ENCODE measurements around the gene DCLK2.

The DCLK2 gene

DNA sequence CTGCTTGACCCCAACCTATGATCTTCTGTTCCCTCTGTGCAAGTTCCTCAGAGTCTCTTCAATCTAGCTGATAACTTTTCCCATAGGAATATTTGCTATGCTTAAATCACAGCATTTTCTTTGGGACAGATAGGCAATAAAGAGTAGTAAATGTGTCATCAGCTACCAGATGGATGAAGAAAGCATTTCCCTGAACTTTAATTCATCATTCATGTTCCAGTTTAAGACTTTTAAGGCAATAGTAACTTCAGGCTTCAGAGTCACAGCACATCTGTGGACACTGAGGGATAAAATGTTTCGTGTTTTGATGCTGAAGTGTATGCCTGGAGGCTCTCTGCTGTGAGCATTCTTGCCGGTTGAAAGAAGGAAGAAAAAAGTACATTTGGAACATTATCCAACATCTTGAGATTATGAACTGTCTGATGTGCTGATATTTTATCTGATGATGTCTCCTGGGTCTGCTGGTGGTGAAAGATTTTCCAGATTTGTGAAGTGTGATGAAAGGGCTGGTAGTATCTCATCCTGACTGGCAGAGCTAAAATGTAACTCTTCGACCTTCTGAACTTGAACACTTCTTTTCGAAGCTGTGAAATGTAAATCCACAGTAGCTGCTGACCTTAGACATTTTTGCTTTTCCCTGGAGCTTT, 133.7 kb downstream of the DCLK2 start:
- no peak overlapping the region for H3K4me3 Mint-ChIP-seq
- no peaks in the 10 kb centered on the region for H3K9me3 Mint-ChIP-seq
- H3K27ac Mint-ChIP-seq = no peak overlapping the region
- H3K27me3 Mint-ChIP-seq = peaks cover 7% of the 10 kb centered on the region
- H3K36me3 Mint-ChIP-seq (ENCODE audit: low read depth) = no peaks in the 10 kb centered on the region
- H3K4me1 Mint-ChIP-seq (ENCODE audit: low read depth) = no peaks in the 10 kb centered on the region

DNA sequence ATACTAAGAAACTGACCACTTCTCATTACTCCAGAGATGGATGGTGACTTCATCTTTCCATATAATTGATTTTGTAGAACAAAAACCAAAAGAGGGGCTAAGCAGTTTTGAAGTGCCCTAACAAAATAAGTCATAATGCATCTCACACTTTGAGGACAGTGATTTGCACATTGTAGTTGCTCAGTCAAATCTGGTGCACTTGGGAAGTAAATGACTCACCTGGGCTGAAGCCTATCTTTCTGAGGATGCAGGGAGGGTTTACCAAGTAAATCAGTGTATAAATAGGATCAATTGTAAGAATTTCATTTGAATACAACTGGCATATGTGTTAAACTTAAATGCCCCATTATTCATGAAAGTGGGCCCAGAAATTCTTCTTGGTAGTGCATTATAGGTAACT, 134.2 kb downstream of the DCLK2 start:
- no peak overlapping the region for H3K4me3 Mint-ChIP-seq
- peaks cover 7% of the 10 kb centered on the region for H3K27me3 Mint-ChIP-seq
- no peaks in the 10 kb centered on the region for H3K36me3 Mint-ChIP-seq (ENCODE audit: low read depth)
- no peaks in the 10 kb centered on the region for H3K9me3 Mint-ChIP-seq
- no peaks in the 10 kb centered on the region for H3K4me1 Mint-ChIP-seq (ENCODE audit: low read depth)
- no peak overlapping the region for H3K27ac Mint-ChIP-seq

DNA sequence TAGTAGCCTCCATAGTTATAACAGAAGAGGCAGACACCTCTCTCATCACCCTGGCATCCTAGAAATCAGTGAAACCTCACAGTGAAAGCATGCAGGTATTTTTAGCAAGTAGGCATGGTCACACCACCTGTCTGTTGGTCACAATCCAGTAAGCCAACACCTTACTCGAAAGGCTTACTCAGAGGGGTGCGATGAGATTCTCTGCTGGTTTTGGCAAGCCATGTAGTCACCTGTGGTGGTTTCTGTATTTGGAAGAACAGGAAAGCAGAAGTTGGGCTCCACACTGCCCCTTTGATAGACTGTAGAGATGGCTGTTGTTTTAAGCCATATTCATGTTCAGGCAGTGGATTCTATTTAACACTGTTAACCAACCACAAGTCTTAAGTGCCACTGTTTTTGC, 134.7 kb downstream of the DCLK2 start:
- Mint-ChIP-seq H3K4me1 (ENCODE audit: low read depth) (no peaks in the 10 kb centered on the region), H3K27me3 (peaks cover 7% of the 10 kb centered on the region), H3K36me3 (ENCODE audit: low read depth) (no peaks in the 10 kb centered on the region), H3K4me3 (no peak overlapping the region), H3K27ac (no peak overlapping the region), H3K9me3 (no peaks in the 10 kb centered on the region)

DNA sequence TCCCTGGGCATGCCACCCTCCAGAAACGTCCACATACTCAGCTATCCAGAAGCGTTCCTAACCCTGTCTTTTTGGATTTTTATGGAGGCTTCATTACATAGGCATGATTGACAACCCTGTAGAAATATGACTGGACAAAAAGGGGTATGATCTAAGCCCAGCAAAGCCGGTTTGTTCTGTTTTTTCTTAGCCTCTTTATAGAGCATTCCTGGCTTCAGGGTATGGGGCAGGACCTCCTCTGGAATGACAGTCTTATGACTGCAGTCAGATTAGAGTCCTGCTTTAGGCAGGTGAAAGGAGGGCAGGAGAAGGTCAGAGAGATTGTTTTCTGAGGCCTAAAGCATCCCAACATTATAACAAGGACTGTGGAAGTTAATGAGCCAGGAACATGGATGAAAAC, 137.4 kb downstream of the DCLK2 start:
- no peak overlapping the region for H3K4me3 Mint-ChIP-seq
- no peak overlapping the region for H3K27ac Mint-ChIP-seq
- no peaks in the 10 kb centered on the region for H3K9me3 Mint-ChIP-seq
- H3K27me3 Mint-ChIP-seq = peaks cover 7% of the 10 kb centered on the region
- H3K4me1 Mint-ChIP-seq (ENCODE audit: low read depth) = no peaks in the 10 kb centered on the region
- H3K36me3 Mint-ChIP-seq (ENCODE audit: low read depth) = no peaks in the 10 kb centered on the region

DNA sequence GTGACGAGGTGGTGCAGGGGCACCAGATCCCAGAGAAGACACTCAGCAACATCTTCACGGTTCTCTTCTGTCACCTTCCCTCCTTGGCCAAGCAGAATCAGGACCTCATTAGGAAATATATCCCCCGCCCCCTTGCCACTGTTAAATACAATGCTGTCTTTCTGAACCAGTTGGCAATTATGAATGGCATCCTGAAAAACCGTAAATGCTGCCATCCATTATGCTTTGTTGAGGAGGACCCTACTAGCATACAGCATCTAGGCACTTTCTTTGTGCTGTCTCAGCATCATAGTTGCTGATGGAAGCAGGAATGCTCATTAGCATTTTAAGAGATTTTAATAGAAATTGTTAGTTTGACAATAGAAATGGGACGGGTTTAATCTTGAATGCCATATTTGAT, 138.5 kb downstream of the DCLK2 start:
- Mint-ChIP-seq H3K4me1 (ENCODE audit: low read depth) (no peaks in the 10 kb centered on the region), H3K4me3 (no peak overlapping the region), H3K9me3 (no peaks in the 10 kb centered on the region), H3K36me3 (ENCODE audit: low read depth) (no peaks in the 10 kb centered on the region), H3K27me3 (peaks cover under 1% of the 10 kb centered on the region), H3K27ac (no peak overlapping the region)

DNA sequence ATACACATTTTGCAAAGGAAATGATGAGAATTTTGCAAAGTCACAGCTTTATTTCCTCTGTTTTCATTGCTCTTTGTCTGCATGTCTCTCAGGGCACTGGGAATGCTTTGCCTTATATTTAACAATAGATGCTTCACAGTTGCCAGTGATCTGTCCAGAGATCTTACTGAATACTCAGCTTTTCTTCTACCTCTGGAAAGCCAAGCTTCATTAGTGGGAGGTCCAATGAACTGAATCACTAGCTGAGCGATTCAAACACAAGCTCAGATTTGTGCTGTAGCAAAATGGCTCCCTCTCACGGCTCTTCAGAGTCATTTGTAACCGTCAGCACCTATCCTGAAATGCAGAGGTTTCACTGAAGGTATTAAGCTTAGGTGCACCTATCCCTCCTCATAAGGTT, 138.9 kb downstream of the DCLK2 start:
- H3K4me1 Mint-ChIP-seq (ENCODE audit: low read depth) = no peaks in the 10 kb centered on the region
- no peaks in the 10 kb centered on the region for H3K36me3 Mint-ChIP-seq (ENCODE audit: low read depth)
- H3K4me3 Mint-ChIP-seq = no peak overlapping the region
- H3K27me3 Mint-ChIP-seq = no peaks in the 10 kb centered on the region
- no peak overlapping the region for H3K27ac Mint-ChIP-seq
- H3K9me3 Mint-ChIP-seq = no peaks in the 10 kb centered on the region

DNA sequence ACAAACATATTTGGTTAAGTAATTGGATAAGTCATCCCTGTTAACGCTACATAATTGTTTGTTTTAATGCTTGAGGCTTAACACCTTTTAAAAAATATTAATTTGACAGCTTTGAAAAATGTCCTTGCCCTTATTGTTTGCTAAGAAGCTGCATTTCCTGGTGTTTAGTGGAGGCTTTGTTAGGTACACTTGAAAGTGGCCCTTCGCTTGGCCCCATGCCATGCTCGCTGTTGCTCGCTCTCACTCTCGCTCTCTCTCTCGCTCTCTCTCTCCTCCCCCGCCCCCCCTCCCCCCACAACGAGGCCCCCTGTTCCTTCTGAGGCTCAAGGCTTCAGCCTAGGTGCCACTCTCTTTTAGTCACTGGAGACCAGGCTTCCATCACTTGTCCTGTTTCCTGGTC, 139.6 kb downstream of the DCLK2 start:
- no peaks in the 10 kb centered on the region for H3K27me3 Mint-ChIP-seq
- no peak overlapping the region for H3K4me3 Mint-ChIP-seq
- H3K36me3 Mint-ChIP-seq (ENCODE audit: low read depth) = no peaks in the 10 kb centered on the region
- no peaks in the 10 kb centered on the region for H3K4me1 Mint-ChIP-seq (ENCODE audit: low read depth)
- H3K27ac Mint-ChIP-seq = no peak overlapping the region
- no peaks in the 10 kb centered on the region for H3K9me3 Mint-ChIP-seq

DNA sequence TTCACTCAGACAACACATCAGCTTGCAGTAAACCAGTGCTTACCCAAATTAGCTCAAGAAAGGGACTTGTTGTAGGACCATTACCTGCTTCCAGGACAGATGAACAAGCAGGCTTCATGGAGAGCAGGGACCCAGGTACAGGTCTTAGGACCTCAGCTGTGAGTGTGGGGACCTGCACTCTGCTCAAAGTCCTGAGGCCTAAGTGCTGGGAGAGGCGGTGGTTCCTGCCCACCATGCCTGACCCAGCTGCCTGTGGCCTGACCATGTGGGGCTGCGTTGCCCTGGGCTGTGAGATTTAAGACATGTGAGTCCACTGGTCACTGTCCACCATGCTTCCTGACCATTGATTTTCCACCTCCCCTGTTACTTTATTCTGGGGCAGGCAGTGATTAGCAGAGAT, 140.2 kb downstream of the DCLK2 start:
- no peak overlapping the region for H3K4me3 Mint-ChIP-seq
- H3K36me3 Mint-ChIP-seq (ENCODE audit: low read depth) = no peaks in the 10 kb centered on the region
- H3K4me1 Mint-ChIP-seq (ENCODE audit: low read depth) = no peaks in the 10 kb centered on the region
- H3K27ac Mint-ChIP-seq = no peak overlapping the region
- no peaks in the 10 kb centered on the region for H3K9me3 Mint-ChIP-seq
- H3K27me3 Mint-ChIP-seq = no peaks in the 10 kb centered on the region

DNA sequence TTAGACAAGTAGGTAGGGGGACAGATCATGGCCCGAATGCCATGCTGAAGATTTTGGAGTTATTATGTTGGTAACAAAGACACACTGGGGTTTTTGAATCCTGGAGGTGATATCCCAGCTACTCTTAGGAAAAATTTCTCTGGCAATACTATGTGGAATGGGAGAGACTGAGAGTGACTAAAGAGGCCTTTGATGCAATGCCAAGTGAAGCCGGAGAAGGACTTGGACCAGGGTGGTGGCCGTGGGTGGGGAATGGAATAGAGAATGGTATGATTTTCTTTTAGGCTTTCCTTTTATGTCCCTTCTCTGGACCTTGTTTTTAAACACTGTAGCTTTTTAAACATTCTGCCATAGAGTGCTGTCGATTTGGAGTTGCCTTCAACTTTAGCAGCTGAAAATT, 141.6 kb downstream of the DCLK2 start:
- Mint-ChIP-seq H3K4me3 (no peak overlapping the region), H3K36me3 (ENCODE audit: low read depth) (no peaks in the 10 kb centered on the region), H3K9me3 (no peaks in the 10 kb centered on the region), H3K4me1 (ENCODE audit: low read depth) (no peaks in the 10 kb centered on the region), H3K27me3 (no peaks in the 10 kb centered on the region), H3K27ac (no peak overlapping the region)

DNA sequence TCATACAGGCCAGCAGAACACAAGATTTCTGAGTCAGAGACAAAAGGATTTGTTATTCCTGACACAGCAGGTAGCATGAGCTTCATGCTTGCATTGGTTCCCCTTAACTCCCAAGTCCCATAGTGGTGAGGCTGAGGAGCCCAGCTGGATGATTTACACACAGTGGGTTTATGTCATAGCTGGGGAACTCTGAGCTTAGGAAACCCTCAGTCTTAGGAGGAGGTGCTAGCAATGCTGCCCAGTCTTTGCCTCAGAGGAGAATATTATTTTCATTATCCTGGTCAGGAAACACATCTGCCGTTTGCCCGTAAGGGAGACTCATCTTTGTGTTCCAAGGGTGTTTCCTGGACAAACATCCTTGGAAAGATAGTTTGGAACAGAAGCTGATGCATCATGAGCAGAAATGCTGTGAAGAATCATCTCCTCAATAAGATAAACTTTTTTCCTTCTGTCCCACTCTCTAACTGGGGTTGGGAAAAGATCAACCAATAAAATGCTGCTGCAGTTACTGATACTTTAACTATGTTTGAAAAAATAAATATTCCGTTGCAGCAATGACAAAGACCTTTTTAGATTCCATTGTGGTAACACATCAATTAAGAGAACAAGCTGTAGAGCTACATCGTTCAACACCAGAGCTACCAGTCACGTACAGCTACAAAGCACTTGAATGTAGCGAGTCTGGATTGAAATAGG, 146.8 kb downstream of the DCLK2 start:
- Mint-ChIP-seq H3K9me3 (no peaks in the 10 kb centered on the region), H3K27me3 (peaks cover 4% of the 10 kb centered on the region), H3K27ac (no peak overlapping the region), H3K36me3 (ENCODE audit: low read depth) (no peaks in the 10 kb centered on the region), H3K4me1 (ENCODE audit: low read depth) (no peaks in the 10 kb centered on the region), H3K4me3 (no peak overlapping the region)

DNA sequence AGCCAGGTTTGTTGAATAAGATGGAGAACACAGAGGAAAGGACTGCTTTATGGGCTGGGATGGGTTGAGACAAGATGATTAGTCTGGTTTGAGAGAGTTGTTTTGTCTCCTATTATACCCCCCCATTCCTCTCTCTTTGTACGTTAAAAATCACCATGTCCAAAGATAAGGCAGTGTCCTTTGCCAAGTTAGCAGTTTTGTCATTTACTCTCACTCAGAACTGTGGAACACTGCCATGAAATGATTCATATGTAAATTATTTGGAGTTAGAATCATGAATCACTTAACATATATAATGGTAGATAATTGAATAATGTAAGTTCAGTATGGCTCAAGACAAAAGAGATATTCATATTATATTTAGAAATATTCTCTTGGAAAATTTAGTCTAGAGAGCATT, 151.3 kb downstream of the DCLK2 start:
- no peaks in the 10 kb centered on the region for H3K4me1 Mint-ChIP-seq (ENCODE audit: low read depth)
- H3K27ac Mint-ChIP-seq = no peak overlapping the region
- H3K27me3 Mint-ChIP-seq = peaks cover 22% of the 10 kb centered on the region
- H3K9me3 Mint-ChIP-seq = no peaks in the 10 kb centered on the region
- H3K4me3 Mint-ChIP-seq = no peak overlapping the region
- H3K36me3 Mint-ChIP-seq (ENCODE audit: low read depth) = no peaks in the 10 kb centered on the region

DNA sequence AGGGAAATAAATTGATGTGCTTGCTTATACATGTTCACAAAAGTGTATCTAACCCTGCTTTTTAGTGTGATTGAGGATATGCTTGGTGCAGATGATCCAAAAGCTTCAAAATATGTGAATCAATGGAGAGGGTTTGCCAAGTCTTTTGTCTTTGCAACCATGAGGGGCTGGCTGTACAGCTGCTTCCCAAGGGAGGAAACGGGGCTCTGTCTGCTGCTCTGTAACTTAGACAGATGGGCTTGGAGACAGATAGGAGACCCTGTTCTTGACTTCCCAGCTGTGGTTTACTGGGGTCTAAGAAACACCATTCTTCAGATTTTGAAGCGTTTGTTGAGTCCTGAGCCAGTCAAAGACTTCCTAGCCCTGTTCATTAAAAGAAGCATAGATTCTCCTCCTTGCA, 152.3 kb downstream of the DCLK2 start:
- H3K27ac Mint-ChIP-seq = no peak overlapping the region
- no peaks in the 10 kb centered on the region for H3K9me3 Mint-ChIP-seq
- no peaks in the 10 kb centered on the region for H3K4me1 Mint-ChIP-seq (ENCODE audit: low read depth)
- peaks cover 22% of the 10 kb centered on the region for H3K27me3 Mint-ChIP-seq
- H3K36me3 Mint-ChIP-seq (ENCODE audit: low read depth) = no peaks in the 10 kb centered on the region
- H3K4me3 Mint-ChIP-seq = no peak overlapping the region

DNA sequence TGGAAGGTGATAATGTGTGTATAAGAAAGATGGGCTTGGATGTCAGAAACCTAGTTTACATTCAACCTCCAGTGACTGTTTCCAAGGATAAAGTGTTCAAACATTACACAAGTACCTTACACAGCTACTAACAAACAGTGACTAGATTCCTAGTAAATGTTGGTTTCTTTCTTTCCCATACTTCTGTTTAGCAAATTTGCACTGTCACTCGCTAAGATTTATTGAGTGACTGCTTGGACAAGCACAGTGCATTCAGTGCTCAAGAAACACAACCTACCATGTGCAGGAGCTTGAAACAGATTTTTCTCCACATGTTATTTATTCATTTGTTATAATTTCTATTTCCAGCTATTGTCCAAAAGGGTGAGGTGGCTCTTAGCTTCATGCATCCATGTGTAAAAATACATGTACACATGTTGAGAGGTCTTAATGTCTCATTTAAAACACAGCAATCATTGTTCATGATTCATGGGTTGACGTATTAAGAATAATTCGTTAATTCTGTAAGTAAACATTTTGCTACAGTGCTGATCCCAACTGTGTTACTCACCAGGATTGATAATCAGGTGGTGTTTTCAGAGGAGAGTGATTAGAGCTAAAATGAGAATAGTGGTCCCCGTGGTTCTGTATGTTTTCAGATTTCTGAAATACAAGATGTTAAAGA, 153.0 kb downstream of the DCLK2 start:
- peaks cover 22% of the 10 kb centered on the region for H3K27me3 Mint-ChIP-seq
- no peaks in the 10 kb centered on the region for H3K4me1 Mint-ChIP-seq (ENCODE audit: low read depth)
- H3K36me3 Mint-ChIP-seq (ENCODE audit: low read depth) = no peaks in the 10 kb centered on the region
- no peaks in the 10 kb centered on the region for H3K9me3 Mint-ChIP-seq
- H3K27ac Mint-ChIP-seq = no peak overlapping the region
- no peak overlapping the region for H3K4me3 Mint-ChIP-seq

DNA sequence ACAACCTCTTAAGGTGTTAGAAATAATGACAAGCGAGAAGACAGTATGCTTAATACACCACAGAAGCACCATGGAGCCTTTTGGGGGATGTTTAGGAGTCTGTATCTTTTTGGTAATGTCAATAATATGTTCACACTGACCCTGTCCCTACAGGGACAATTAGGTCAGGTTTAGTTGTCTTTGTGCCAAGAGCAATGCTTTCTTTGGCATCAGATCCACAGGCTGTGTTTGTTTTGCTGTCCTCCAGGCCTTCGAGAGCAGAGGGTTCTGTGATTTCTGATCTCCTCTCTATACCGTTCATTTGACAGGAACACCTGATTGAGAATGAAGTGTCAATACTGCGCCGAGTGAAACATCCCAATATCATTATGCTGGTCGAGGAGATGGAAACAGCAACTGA, 153.8 kb downstream of the DCLK2 start:
- H3K36me3 Mint-ChIP-seq (ENCODE audit: low read depth) = no peaks in the 10 kb centered on the region
- no peaks in the 10 kb centered on the region for H3K9me3 Mint-ChIP-seq
- H3K27ac Mint-ChIP-seq = no peak overlapping the region
- peaks cover 22% of the 10 kb centered on the region for H3K27me3 Mint-ChIP-seq
- H3K4me3 Mint-ChIP-seq = no peak overlapping the region
- H3K4me1 Mint-ChIP-seq (ENCODE audit: low read depth) = no peaks in the 10 kb centered on the region

DNA sequence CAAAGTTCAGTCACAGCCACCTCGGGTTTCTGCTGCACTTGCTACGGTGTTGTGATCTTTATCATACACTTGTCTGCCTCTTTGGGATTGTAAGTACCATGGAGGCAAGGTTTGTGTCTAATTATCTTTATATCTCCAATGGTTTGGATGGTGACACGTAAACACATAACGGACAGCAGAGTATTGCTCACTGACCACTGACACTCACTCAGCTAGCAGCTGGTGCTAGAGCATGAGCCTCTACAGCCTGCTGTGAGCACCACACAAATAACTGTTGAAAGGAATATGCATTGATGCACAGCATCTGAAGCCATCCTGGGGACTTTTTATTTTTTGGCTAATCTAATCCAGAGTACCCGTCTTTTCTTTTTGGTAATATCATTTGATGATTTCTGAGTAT, 156.0 kb downstream of the DCLK2 start:
- Mint-ChIP-seq H3K4me1 (ENCODE audit: low read depth) (no peaks in the 10 kb centered on the region), H3K9me3 (no peaks in the 10 kb centered on the region), H3K27ac (no peak overlapping the region), H3K27me3 (peaks cover 18% of the 10 kb centered on the region), H3K4me3 (no peak overlapping the region), H3K36me3 (ENCODE audit: low read depth) (no peaks in the 10 kb centered on the region)

DNA sequence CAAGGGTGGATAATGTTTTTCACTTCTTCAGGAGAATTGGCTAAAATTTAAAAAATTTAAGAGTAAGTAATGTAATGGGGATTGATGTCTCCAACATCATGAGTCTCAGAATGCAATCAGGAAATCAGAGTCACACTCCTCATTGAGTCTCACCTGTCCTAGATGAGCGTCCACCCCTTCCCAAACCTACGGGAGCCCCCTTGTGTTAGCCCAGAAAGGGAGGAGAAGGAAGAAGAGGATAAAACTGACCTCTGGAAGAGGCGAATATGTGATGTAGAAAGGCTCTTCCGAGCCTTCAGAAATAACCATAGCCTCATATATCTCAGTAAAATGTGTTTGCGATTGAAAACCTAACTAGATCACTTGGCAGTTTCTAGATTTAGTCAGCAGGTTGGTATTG, 157.1 kb downstream of the DCLK2 start:
- Mint-ChIP-seq H3K27me3 (peaks cover 15% of the 10 kb centered on the region), H3K27ac (no peak overlapping the region), H3K9me3 (no peaks in the 10 kb centered on the region), H3K4me3 (no peak overlapping the region), H3K4me1 (ENCODE audit: low read depth) (no peaks in the 10 kb centered on the region), H3K36me3 (ENCODE audit: low read depth) (no peaks in the 10 kb centered on the region)

All from stimulated activated naive CD8-positive, alpha-beta T cell treated with anti-CD3 and anti-CD28 coated beads, Interleukin-15, Interleukin-2, amounts not matched to agents 100 ng/mL and 50 ng/mL, for 24 hours (primary cell).